K562 (cell line): Measurements from ENCODE around the gene GZF1. TPM values are rescaled to one million over a fixed set of nuclear protein-coding genes. Genes with fewer than 3 reads are reported as not detected.

Source experiments
- ADNP ChIP-seq: fragments of 200-800 bp; sonication (Bioruptor generic); IDR thresholded peaks from 2 replicates; pipeline ENCODE4 v1.6.1; 2016; ENCODE audit warnings: missing genetic modification characterization, missing compliant biosample characterization
- FOXP1 ChIP-seq: sonication (generic); formaldehyde crosslinking; IDR thresholded peaks from 2 replicates; pipeline ENCODE4 v1.8.0; 2022; ENCODE audit warnings: mild to moderate bottlenecking, missing genetic modification reagents
- KLF10 ChIP-seq: fragments of 250-450 bp; sonication (Bioruptor Pico); IDR thresholded peaks from 2 replicates; pipeline ENCODE4 v1.6.1; 2021; ENCODE audit warnings: matching md5 sums
- NR2C1 ChIP-seq, 2 experiments: fragments of 450-650 bp; IDR thresholded peaks; 2 replicates each; pipeline ENCODE4 v1.6.1; 2017; ENCODE audit warnings: mild to moderate bottlenecking in 2 of 2, antibody characterized with exemption in 1 of 2, inconsistent platforms in 1 of 2, missing compliant biosample characterization in 1 of 2, missing genetic modification characterization in 1 of 2
- PHB ChIP-seq: fragments of 250-450 bp; sonication (Bioruptor Pico); IDR thresholded peaks from 2 replicates; pipeline ENCODE4 v1.5.0; 2021
- POLR3A ChIP-seq: IDR thresholded peaks from 2 replicates; pipeline ENCODE4 v1.6.1; 2011; ENCODE audit warnings: borderline replicate concordance, mild to moderate bottlenecking, moderate library complexity; ENCODE audit not compliant: insufficient read length, insufficient read depth; ENCODE audit errors: extremely low read depth
- RUNX1 ChIP-seq: sonication (generic); IDR thresholded peaks from 2 replicates; pipeline ENCODE4 v1.6.1; 2016; ENCODE audit warnings: antibody characterized with exemption, low read depth
- polyA plus RNA-seq, 8 experiments: library from polyadenylated mRNA; depleted of rRNA in 4 of 8; stranded (reverse) in 5 of 8; unstranded in 3 of 8; fragments of >200 nt; fragmentation: Nextera tagmentation in 2 of 8; fragmentation: Illumina TruSeq in 1 of 8; extraction: Ambion mirVana in 2 of 8; extraction: Trizol in 1 of 8; gene quantifications; 2 replicates each; pipeline versions ENCODE4 v1.2.1 to v1.2.3, GENCODE V29; 2011 to 2014; ENCODE audit warnings: inconsistent platforms in 1 of 8, missing spikeins in 1 of 8
- total RNA-seq, 7 experiments: library from RNA; depleted of rRNA in 6 of 7; stranded (reverse); fragments of >200 nt in 6 of 7; fragmentation: Illumina TruSeq in 2 of 7; extraction: Trizol in 2 of 7; gene quantifications; 2 replicates each; pipeline versions ENCODE4 v1.2.1 to v1.2.3, GENCODE V29; 2011 to 2021; ENCODE audit warnings: low replicate concordance in 1 of 7
- TF ChIP-seq, protein P1 (sequence below): sonication (generic); formaldehyde crosslinking; IDR thresholded peaks from 2 replicates; pipeline ENCODE4 v1.8.0; 2022; ENCODE audit warnings: mild to moderate bottlenecking, missing genetic modification reagents
- TF ChIP-seq, protein P2 (sequence below): conservative IDR thresholded peaks from 2 replicates; pipeline ENCODE4 v1.6.1; 2011; ENCODE audit warnings: low read depth, mild to moderate bottlenecking, low read length; ENCODE audit not compliant: control insufficient read depth
- TF ChIP-seq, protein P3 (sequence below): fragments of 200-800 bp; sonication (Bioruptor generic); IDR thresholded peaks from 2 replicates; pipeline ENCODE4 v1.6.1; 2017; ENCODE audit warnings: missing genetic modification characterization, missing compliant biosample characterization
- TF ChIP-seq, protein P4 (sequence below): fragments of 450-650 bp; IDR thresholded peaks from 2 replicates; pipeline ENCODE4 v1.7.1; 2018; ENCODE audit warnings: mild to moderate bottlenecking, low read depth; ENCODE audit not compliant: partially characterized antibody
- TF ChIP-seq, protein P5 (sequence below): fragments of 450-650 bp; IDR thresholded peaks from 2 replicates; pipeline ENCODE4 v1.6.1; 2017; ENCODE audit warnings: mild to moderate bottlenecking, moderate library complexity

GZF1 gene
- total and polyA plus RNA-seq, 9 of the 15 experiments (the other 6 are each of a cell fraction or from before 2014, with no cell fraction given): 1.2 to 15.7 (median 7.4) TPM

DNA sequence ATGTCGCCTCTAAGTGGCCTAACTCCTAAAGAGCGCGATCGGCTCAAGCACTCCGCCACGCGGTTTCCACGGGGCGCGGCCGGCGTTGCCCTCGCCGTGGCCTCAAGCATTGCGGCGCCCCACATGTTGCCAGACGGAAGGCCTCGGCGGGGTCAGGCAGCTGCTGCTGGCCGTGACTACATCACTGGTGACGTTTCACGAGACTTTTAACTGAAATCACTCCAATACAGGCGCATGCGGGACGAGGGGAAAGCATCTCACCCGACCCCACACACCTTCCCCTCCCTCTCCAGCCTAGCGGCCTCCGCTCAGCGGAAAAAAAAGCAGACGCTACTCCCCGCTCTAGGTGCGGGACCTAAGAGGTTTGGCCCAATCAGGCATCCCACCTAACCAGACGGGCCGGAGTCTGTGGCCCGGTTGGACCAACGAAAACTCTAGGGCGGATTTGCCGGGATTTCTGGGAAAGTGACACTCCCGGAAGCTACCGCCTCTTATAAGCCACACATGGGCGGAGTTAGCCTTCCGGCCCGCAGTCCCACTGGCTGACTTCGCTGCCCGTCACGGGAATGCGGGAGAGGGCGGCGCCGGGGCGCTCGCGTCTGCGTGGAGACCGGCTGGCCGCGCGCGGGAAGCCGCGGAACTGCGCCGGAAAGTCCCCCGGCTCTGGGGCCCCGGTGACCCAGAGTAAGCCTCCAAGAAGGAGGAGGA lies 11.6 kb upstream of the GZF1 start, which contains the start of gene NXT1 (continued):
- TF ChIP-seq, protein P1, sequence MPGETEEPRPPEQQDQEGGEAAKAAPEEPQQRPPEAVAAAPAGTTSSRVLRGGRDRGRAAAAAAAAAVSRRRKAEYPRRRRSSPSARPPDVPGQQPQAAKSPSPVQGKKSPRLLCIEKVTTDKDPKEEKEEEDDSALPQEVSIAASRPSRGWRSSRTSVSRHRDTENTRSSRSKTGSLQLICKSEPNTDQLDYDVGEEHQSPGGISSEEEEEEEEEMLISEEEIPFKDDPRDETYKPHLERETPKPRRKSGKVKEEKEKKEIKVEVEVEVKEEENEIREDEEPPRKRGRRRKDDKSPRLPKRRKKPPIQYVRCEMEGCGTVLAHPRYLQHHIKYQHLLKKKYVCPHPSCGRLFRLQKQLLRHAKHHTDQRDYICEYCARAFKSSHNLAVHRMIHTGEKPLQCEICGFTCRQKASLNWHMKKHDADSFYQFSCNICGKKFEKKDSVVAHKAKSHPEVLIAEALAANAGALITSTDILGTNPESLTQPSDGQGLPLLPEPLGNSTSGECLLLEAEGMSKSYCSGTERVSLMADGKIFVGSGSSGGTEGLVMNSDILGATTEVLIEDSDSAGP (CRISPR knock-in tag): no peak
- TF ChIP-seq, protein P2, sequence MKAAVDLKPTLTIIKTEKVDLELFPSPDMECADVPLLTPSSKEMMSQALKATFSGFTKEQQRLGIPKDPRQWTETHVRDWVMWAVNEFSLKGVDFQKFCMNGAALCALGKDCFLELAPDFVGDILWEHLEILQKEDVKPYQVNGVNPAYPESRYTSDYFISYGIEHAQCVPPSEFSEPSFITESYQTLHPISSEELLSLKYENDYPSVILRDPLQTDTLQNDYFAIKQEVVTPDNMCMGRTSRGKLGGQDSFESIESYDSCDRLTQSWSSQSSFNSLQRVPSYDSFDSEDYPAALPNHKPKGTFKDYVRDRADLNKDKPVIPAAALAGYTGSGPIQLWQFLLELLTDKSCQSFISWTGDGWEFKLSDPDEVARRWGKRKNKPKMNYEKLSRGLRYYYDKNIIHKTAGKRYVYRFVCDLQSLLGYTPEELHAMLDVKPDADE: peak; percentile 31; the same call in 1 of the 2 replicates
- no peak for TF ChIP-seq NR2C1 (IDR thresholded peaks at IDR 0.05)
- peak; percentile 55; the same call in 1 of the 2 replicates for TF ChIP-seq NR2C1 (tag; IDR thresholded peaks at IDR 0.05)
- TF ChIP-seq ADNP: no peak
- TF ChIP-seq, protein P3, sequence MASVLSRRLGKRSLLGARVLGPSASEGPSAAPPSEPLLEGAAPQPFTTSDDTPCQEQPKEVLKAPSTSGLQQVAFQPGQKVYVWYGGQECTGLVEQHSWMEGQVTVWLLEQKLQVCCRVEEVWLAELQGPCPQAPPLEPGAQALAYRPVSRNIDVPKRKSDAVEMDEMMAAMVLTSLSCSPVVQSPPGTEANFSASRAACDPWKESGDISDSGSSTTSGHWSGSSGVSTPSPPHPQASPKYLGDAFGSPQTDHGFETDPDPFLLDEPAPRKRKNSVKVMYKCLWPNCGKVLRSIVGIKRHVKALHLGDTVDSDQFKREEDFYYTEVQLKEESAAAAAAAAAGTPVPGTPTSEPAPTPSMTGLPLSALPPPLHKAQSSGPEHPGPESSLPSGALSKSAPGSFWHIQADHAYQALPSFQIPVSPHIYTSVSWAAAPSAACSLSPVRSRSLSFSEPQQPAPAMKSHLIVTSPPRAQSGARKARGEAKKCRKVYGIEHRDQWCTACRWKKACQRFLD (CRISPR knock-in tag): no peak
- TF ChIP-seq POLR3A: no peak
- no peak for TF ChIP-seq PHB (CRISPR knock-in tag)
- TF ChIP-seq KLF10: no peak
- TF ChIP-seq, protein P4, sequence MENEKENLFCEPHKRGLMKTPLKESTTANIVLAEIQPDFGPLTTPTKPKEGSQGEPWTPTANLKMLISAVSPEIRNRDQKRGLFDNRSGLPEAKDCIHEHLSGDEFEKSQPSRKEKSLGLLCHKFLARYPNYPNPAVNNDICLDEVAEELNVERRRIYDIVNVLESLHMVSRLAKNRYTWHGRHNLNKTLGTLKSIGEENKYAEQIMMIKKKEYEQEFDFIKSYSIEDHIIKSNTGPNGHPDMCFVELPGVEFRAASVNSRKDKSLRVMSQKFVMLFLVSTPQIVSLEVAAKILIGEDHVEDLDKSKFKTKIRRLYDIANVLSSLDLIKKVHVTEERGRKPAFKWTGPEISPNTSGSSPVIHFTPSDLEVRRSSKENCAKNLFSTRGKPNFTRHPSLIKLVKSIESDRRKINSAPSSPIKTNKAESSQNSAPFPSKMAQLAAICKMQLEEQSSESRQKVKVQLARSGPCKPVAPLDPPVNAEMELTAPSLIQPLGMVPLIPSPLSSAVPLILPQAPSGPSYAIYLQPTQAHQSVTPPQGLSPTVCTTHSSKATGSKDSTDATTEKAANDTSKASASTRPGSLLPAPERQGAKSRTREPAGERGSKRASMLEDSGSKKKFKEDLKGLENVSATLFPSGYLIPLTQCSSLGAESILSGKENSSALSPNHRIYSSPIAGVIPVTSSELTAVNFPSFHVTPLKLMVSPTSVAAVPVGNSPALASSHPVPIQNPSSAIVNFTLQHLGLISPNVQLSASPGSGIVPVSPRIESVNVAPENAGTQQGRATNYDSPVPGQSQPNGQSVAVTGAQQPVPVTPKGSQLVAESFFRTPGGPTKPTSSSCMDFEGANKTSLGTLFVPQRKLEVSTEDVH: peak; percentile 80
- TF ChIP-seq FOXP1 (CRISPR knock-in tag): peak; percentile 74; the same call in 1 of the 2 replicates
- no peak for TF ChIP-seq RUNX1
- TF ChIP-seq, protein P5, sequence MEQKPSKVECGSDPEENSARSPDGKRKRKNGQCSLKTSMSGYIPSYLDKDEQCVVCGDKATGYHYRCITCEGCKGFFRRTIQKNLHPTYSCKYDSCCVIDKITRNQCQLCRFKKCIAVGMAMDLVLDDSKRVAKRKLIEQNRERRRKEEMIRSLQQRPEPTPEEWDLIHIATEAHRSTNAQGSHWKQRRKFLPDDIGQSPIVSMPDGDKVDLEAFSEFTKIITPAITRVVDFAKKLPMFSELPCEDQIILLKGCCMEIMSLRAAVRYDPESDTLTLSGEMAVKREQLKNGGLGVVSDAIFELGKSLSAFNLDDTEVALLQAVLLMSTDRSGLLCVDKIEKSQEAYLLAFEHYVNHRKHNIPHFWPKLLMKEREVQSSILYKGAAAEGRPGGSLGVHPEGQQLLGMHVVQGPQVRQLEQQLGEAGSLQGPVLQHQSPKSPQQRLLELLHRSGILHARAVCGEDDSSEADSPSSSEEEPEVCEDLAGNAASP: no peak
